H1 (cell line): ENCODE results near the gene ABHD15.

Source experiments
- CTCF ChIP-seq, 3 experiments: IDR thresholded peaks; 1 replicate in 2 of 3; 2 replicates in 1 of 3; pipeline versions ENCODE4 v1.5.1 to v1.6.1; 2011; ENCODE audit warnings: low read length in 3 of 3, mild to moderate bottlenecking in 3 of 3, inconsistent platforms in 2 of 3, low read depth in 1 of 3, moderate library complexity in 1 of 3; ENCODE audit not compliant: insufficient read depth in 1 of 3; ENCODE audit errors: control extremely low read depth in 1 of 3
- RFX5 ChIP-seq: IDR thresholded peaks from 2 replicates; pipeline ENCODE4 v1.6.1; 2011; ENCODE audit warnings: low read depth, low read length, improper control_type of control experiment, borderline replicate concordance
- TF ChIP-seq, protein P1 (sequence below): IDR thresholded peaks from 2 replicates; pipeline ENCODE4 v1.6.1; 2011; ENCODE audit warnings: low read depth, mild to moderate bottlenecking, low read length; ENCODE audit not compliant: insufficient read depth

- TF ChIP-seq, protein P1, sequence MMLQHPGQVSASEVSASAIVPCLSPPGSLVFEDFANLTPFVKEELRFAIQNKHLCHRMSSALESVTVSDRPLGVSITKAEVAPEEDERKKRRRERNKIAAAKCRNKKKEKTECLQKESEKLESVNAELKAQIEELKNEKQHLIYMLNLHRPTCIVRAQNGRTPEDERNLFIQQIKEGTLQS, result no peak
- no peak for TF ChIP-seq RFX5
- TF ChIP-seq CTCF (IDR thresholded peaks at IDR 0.05; ENCODE audit: control extremely low read depth in 1 of 3, insufficient read depth in 1 of 3, low read depth in 1 of 3, low read length in 3 of 3), result peak; percentile 66 to 83 (median 72)
Observed at GRCh38 chr17:29572691-29573557, 6.1 kb upstream of the ABHD15 start.
